GM19023 (cell line): ENCODE measurements around the gene SCARF2.
"Not testable (repeated sequence)": the region's sequence is repeated elsewhere in the genome, so short reads cannot be mapped to it uniquely, and the experiment has no call there.

ENCODE experiments used
- ATAC-seq: cut with Tn5 transposase; IDR thresholded peaks from one replicate; pipeline ENCODE4 v1.9.1; 2021; ENCODE audit warnings: mild to moderate bottlenecking, moderate library complexity; ENCODE audit not compliant: unreplicated experiment

The SCARF2 gene

DNA sequence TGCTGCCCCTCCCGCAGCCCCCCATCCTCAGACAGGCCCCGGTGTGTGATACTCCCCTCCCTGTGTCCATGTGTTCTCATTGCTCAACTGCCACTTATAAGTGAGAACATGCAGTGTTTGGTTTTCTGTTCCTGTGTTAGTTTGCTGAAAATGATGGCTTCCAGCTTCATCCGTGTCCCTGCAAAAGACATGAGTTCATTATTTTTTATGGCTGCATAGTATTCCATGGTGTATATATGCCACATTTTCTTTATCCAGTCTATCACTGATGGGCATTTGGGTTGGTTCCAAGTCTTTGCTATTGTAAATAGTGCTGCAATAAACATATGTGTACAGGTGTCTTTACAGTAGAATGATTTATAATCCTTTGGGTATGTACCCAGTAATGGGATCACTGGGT is 22.4 kb downstream of the SCARF2 start:
- not testable (repeated sequence) for ATAC-seq

GRCh38 chr22:20414450-20414849 is 23.2 kb downstream of the SCARF2 start:
- no peak for ATAC-seq

- no peak for ATAC-seq
These were observed 23.6 kb downstream of the SCARF2 start for GRCh38 chr22:20414059-20414440.

DNA sequence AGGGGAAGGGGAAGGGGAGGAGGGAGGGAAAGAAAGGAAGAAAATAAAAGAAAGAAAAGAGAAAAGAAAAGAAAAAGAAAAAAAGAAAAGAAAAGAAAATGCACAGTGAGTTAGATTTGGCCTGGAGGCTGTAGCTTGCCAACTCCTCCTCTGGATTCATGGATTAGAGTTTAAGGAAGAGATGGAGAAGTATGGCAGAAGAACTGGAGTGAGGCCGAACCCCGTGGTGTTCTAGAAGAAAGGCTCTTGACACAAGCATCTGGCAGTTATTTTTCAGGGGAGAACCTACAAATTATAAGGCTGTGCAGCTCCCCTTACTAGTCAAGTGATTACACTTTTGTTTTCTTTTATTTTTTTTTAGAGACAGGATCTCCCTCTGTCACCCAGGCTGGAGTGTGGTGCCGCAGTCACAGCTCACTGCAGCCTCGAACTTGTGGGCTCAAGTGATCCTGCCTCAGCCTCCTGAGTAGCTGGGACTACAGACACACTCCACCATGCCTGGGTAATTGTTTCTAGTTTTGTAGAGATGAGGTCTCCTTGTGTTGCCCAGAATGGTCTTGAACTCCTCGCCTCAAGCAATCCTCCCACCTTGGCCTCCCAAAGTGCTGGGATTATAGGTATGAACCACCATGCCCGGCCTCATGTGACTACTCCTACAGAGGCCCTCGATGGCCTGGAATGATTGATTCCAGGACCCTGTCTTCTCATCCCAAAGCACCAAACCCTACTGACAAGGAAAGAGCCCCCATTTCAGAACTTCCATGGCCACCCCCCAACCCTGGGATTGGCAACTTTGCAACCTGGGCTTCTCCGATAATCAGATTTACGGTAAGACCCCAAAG is 24.2 kb downstream of the SCARF2 start:
- ATAC-seq: no peak

GRCh38 chr22:20412474-20413216 is 25.0 kb downstream of the SCARF2 start:
- no peak for ATAC-seq

DNA sequence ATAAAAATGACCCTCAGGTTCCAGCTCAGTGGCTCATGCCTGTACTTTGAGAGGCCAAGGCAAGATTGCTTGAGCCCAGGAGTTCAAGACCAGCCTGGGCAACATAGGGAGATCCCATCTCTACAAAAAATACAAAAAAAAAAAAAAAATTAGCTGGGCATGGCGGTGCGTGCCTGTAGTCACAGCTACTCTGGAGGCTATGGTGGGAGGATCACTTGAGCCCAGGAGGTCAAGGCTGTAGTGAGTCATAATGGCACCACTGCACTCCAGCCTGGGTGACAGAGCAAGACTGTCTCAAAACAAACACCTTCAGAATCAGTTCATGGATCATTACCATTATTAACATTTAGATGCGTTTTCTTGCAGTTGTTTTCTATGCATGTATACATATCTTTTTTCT is 28.2 kb downstream of the SCARF2 start:
- not testable (repeated sequence) for ATAC-seq

- ATAC-seq: no peak
These were observed 28.7 kb downstream of the SCARF2 start for GRCh38 chr22:20408891-20409290.

GRCh38 chr22:20407829-20408228 is 29.8 kb downstream of the SCARF2 start:
- ATAC-seq: no peak

DNA sequence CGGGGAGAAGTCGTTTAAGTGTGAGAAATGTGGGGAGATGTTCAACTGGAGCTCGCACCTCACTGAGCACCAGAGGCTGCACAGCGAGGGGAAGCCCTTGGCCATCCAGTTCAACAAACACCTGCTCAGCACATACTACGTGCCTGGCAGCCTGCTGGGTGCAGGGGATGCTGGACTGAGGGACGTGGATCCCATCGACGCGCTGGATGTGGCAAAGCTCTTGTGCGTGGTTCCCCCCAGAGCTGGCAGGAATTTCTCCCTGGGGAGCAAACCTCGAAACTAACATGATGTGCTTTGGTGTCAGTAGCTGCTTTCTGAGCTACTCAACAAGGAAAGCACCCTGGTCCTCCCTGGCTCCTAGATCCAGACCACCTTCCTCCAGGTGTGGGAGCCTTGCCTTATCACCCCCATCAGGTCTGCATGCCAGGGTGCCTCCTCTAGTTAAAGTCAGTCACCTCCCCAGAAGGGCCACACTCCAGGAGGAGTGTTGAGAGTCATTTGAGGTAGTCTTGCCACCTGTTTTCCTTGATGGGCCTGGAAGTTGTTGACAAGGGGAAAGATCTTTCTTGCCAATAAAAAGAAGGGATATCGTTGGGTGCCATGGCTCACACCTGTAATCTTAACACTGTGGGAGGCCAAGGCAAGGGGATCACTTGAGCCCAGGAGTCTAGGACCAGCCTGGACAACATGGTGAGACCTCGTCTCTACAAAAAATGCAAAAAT is 30.8 kb downstream of the SCARF2 start:
- no peak for ATAC-seq

GRCh38 chr22:20405931-20406685 is 31.5 kb downstream of the SCARF2 start:
- ATAC-seq: no peak

DNA sequence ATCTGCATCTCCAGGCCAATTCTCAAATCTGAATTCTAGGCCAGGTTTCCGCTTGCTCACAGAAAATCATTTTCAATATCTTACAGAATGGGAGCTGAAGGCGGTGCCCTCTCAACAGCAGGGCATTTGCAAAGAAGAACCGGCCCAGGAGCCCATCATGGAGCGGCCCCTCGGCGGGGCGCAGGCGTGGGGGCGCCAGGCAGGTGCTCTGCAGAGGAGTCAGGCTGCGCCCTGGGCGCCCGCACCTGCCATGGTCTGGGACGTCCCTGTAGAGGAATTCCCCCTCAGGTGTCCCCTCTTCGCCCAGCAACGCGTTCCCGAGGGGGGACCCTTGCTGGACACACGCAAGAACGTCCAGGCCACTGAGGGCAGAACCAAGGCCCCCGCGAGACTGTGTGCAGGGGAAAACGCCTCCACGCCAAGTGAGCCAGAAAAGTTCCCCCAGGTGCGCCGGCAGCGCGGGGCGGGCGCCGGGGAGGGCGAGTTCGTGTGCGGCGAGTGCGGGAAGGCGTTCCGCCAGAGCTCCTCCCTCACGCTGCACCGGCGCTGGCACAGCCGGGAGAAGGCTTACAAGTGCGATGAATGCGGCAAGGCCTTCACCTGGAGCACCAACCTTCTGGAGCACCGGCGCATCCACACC is 32.2 kb downstream of the SCARF2 start:
- no peak for ATAC-seq

DNA sequence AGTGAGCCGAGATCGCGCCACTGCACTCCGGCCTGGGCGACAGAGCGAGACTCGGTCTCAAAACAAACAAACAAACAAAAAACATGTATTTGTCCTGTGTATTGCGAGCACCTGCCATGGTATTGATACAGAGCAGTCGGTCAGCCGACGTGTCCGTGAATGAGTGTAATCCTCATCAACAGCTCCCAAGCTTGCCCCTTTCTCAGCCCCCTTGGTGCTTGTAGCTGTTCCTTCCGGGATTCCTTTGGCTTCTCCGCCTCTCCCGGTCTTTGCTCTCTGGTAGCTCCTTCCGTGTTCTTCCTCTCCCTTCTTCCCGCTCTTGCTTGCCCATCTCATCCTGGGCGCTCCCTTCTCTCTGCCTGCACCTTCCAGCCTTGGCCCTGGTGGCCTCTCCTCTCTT is 32.7 kb downstream of the SCARF2 start:
- no peak for ATAC-seq

GRCh38 chr22:20403779-20404140 is 33.9 kb downstream of the SCARF2 start:
- no peak for ATAC-seq

DNA sequence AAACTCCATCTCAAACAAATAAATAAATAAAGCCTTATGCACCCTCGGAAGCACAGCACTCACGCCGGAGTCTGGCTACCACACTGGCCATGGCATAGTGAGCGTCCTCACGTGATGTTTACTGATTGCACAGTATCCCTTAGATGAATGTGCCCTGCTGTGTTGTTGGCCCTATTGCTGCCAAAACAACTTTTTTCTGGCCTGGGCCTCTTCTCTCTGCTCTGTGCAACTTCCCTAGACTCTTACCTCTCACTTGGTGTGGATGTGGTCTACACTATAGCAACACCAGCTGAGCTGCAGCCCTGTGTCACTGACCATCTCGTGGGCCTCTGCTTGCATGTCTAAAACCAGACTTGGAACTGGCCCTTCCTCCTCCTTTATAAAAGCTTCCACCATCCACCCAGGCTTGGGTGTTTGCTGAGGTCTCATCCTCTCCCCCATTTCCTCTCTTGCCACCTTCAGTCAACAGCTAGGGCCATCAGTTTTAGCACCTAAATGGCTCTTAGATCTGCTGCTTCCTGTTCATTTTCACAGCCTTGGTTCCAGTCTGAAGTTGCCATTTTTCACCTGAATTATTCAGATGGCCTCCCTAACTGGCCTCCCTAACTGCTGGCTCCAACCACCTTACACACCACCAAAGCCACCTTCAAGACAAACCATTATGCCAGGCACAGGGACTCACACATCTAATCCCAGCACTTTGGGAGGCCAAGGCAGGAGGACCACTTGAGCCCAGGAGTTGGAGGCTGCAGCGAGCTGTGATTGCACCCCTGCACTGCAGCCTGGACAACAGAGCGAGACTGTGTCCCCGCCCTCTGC is 34.5 kb downstream of the SCARF2 start:
- no peak for ATAC-seq

DNA sequence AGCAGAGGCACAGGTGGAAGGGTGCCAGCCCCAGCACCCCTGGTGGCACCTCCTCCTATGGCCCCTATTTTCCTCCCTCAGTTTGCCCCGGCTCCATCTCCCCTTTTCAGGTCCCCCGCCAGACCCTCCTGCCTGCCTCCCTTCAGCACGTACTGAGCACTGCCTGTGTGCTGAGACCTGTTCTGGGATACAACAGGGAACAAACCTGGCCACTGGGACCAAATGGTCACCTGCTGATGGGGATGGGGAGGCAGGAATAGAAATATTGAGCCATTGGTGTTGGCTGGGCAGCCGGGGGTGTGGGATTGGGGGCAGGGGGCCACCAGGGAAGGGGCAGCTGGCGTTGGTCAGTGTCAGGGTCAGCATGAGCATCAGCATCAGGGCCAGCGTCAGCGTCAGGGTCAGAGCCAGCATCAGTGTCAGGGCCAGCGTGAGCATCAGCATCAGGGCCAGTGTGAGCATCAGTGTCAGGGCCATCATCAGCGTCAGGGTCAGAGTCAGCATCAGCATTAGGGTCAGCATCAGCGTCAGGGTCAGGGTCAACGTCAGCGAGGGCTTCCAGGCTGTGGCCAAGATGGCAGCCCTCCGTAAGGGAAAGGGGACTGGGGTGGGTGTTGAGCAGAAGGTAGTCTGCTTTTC is 36.1 kb downstream of the SCARF2 start:
- ATAC-seq: no peak

DNA sequence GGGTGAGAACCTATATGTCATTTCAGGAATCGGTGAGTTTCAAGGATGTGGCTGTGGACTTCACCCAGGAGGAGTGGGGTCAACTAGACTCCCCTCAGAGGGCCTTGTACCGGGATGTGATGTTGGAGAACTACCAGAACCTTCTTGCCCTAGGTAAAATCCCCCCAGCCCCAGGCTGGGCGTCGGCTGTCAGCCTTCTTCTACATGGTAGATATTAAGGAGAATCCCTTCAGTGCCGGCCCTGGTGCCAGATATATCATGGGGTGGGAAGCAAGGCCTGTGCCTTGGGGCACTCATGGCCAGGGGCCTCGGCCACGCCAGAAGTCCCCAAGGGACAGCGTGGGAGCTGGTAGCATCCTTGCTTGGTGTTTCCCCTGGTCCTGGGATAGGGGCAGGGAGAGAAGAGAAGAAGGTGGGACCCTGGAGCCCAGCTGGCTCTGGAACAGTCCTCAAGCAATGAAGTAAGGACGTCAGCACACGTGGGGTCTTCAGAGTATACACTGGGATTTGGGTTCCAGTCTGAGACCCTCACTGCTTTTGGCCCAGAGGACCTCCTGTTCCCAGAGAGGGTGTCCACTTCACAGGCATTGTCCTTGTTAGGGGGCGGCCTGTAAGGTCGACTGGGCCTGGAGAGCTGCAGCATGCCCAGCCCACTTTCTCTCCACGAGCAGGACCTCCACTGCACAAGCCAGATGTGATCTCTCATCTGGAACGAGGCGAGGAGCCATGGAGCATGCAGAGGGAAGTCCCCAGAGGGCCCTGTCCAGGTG is 36.8 kb downstream of the SCARF2 start:
- no peak for ATAC-seq

DNA sequence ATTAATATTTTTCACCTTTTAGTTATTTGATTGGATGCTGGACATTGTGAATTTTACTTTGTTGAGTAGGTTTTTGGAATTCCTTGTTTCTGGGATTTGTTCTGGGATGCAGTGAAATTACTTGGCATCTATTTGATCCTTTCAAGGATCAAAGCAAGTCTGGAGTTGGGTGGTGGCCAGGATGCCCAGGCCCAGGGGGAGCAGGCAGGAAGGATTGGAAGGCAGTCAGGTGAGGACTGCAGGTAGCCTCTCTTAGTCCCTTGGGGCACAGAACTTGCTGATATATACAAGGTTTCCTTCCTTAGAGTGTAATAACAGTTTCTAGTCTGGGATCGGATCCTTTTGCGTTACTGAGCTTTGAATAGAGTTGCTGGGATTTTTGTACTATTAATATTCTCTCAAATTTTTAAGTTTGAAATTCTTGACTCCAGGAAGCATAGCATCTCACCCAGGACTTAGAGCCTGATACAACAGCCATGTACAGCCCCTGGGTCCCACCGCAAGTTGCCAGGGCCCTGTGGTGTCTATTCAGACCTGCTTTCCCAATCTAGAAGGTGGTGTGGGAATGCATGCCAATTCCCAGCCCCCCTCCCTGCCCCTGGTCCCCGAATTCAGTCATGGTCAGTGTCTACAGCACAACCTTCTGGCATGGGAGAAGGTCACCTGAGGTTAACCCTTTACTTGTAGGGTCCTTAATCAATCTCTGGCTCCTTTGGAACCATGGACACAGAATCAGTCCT is 37.6 kb downstream of the SCARF2 start:
- ATAC-seq: no peak

DNA sequence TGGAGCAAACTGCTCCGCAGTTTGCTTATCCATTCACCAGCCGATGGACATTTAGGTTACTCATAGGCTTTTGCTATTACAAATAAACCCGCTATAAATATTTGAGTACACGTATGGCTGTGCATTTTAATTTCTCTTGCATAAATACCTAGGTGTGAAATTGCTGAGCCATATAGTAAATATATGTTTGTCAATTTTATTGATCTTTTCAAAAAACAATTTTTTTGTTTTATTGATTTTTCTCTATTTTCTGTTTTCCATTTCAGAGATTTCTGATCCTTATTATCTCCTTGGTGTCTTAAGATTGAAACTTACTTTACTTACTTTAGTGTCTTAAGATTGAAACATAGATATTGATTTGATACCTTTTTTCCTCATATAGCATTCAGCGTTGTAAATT is 39.2 kb downstream of the SCARF2 start:
- no peak for ATAC-seq
